Right renal pelvis (tissue), 4 donors: Measurements from ENCODE around the gene SETD4. TPM values are rescaled to one million over a fixed set of nuclear protein-coding genes. Genes with fewer than 3 reads are reported as not detected.

Source experiments
- polyA plus RNA-seq, 4 donors: library from polyadenylated mRNA; unstranded; fragments of 120-200 nt; gene quantifications; one replicate each; pipeline ENCODE4 v1.2.1, GENCODE V29; 2013; ENCODE audit not compliant: insufficient read length in 4 of 4

SETD4 gene
- polyA plus RNA-seq, 4 donors, result 28.9 to 33.8 (median 31.2) TPM

Other genes with a start within 250 kb of the SETD4 start
- gene CBR1, start 9.5 kb upstream of the SETD4 start, polyA plus RNA-seq, result 10 to 100 TPM; 62.5 to 76.7 (median 69.5) TPM
- 1 to 10 TPM in 3 of 4 donors, under 1 TPM in 1; 0.90 to 2.2 (median 1.3) TPM for gene CBR3, start 74.6 kb upstream of the SETD4 start, polyA plus RNA-seq
- gene DOP1B, start 96.3 kb upstream of the SETD4 start, polyA plus RNA-seq, result 1 to 10 TPM; 5.7 to 8.3 (median 6.4) TPM